Activated B cell treated with CpG ODN at 0.5 μM for 24 hours (primary cell): Measurements from ENCODE around the gene IREB2. TPM values are rescaled to one million over a fixed set of nuclear protein-coding genes. Genes with fewer than 3 reads are reported as not detected.
"Not testable (repeated sequence)": the region's sequence is repeated elsewhere in the genome, so short reads cannot be mapped to it uniquely, and the experiment has no call there.

Experiments
- ATAC-seq: fragments of 200-7000 bp; cut with Tn5 transposase; one replicate; pipeline ENCODE4 v1.10.0; 2021; ENCODE audit warnings: low read depth, mild to moderate bottlenecking, moderate library complexity
- CTCF ChIA-PET: fragments of 350-600 bp; sonication (Branson Sonifier 250); formaldehyde crosslinking; loops from one replicate; lab custom pipeline; 2021; ENCODE audit warnings: antibody characterized with exemption; lab: Charles Lee
- POLR2A ChIA-PET: fragments of 350-600 bp; sonication (Branson Sonifier 250); formaldehyde crosslinking; loops from one replicate; lab custom pipeline; 2021; ENCODE audit warnings: antibody characterized with exemption; lab: Charles Lee
- DNase-seq: peaks from one replicate; pipeline ENCODE4 v3.0.0; 2022
- H3K27ac Mint-ChIP-seq: one replicate; pipeline ENCODE4 v1.8.0; 2020; ENCODE audit warnings: mixed read lengths
- H3K27me3 Mint-ChIP-seq: one replicate; pipeline ENCODE4 v1.8.0; 2021; ENCODE audit warnings: mixed read lengths
- H3K36me3 Mint-ChIP-seq: one replicate; pipeline ENCODE4 v1.8.0; 2021; ENCODE audit warnings: low read depth, mixed read lengths
- H3K4me1 Mint-ChIP-seq: one replicate; pipeline ENCODE4 v1.8.0; 2021; ENCODE audit warnings: mixed read lengths
- H3K4me3 Mint-ChIP-seq: one replicate; pipeline ENCODE4 v1.8.0; 2020; ENCODE audit warnings: mild to moderate bottlenecking, mixed read lengths
- H3K9me3 Mint-ChIP-seq: one replicate; pipeline ENCODE4 v1.8.0; 2020; ENCODE audit warnings: mixed read lengths
- intact Hi-C: fragments of 100-400 bp; cut with micrococcal nuclease; formaldehyde crosslinking; loops from one replicate; pipeline ENCODE4 v1.15.1; 2024
- total RNA-seq: library from RNA; stranded (reverse); gene quantifications from 2 replicates; pipeline ENCODE4 v1.2.3, GENCODE V29; 2022
- TF ChIP-seq, protein P1 (sequence below): fragments of 200-600 bp; IDR thresholded peaks from one replicate; pipeline ENCODE4 v1.8.0; 2022; ENCODE audit warnings: antibody characterized with exemption, mild to moderate bottlenecking

The IREB2 gene
- total RNA-seq, 1 donor from 2014 or later: 75.9 TPM

DNA sequence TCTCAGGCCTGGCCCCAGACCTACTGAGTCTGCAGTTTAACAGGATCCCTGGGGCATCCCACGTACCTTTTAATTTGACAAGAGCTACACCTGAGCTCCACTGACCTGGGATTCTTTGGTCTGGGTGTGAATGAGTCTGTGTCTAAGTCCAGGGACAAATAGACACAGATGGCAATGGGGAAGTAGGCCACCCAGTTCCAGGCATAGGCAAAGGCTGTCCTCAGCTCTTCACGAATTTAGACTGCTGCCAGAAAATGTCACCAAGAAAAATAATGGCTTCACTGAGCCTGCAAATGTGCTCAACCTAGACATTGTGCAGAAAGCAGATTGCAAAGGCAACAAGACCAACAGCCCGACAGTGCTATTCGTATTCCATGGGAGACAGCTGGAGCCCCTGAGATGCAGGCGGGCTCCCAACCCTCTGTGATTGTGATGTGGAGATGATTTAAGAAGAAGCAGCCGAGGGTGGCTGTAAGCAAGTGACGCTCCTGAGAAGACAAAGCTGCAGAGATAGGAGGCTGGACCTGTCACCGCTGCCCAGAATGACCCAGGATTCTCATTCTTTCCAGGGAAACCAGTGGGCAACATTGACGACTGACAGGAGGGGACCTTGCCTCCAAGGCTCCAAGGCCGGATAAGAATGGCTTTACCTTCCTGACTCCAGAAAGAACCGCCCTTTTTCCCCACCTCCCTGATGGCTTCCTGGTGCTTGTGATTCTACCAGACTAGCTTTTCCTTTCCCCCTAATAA lies 39.8 kb upstream of the IREB2 start:
- POLR2A ChIA-PET: no interaction called here
- CTCF ChIA-PET: interaction anchor here (1.6 kb wide), 1 partner anchor 23 kb away, joined by 4 read pairs; no protein-coding TSS in a partner anchor
- no peak for ATAC-seq
- intact Hi-C loops: no loop called here
- Mint-ChIP-seq H3K27me3 (peaks cover 3% of the 10 kb centered on the region), H3K27ac (no peak overlapping the region), H3K9me3 (no peaks in the 10 kb centered on the region), H3K4me1 (no peaks in the 10 kb centered on the region), H3K4me3 (no peak overlapping the region), H3K36me3 (no peaks in the 10 kb centered on the region)
- TF ChIP-seq, protein P1, sequence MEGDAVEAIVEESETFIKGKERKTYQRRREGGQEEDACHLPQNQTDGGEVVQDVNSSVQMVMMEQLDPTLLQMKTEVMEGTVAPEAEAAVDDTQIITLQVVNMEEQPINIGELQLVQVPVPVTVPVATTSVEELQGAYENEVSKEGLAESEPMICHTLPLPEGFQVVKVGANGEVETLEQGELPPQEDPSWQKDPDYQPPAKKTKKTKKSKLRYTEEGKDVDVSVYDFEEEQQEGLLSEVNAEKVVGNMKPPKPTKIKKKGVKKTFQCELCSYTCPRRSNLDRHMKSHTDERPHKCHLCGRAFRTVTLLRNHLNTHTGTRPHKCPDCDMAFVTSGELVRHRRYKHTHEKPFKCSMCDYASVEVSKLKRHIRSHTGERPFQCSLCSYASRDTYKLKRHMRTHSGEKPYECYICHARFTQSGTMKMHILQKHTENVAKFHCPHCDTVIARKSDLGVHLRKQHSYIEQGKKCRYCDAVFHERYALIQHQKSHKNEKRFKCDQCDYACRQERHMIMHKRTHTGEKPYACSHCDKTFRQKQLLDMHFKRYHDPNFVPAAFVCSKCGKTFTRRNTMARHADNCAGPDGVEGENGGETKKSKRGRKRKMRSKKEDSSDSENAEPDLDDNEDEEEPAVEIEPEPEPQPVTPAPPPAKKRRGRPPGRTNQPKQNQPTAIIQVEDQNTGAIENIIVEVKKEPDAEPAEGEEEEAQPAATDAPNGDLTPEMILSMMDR: no peak
- DNase-seq: no peak

DNA sequence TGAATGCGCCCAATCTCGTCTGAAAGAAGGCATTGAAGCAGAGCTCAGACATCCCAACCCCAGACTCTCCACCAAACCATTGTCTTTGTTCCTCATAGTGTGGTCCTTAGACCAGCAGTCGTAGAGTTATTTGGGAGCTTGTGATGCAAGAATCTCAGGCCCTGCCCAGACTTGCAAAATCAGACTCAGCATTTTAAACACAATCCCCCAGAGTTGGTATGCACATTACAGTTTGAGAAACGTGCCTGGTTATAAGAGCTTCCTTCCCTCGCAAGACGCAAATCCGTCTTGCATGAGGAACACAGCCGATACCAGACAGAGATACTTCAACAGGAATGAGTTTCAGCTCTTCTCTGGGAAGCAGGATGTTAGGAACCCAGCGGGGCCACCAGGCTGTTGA lies 38.9 kb upstream of the IREB2 start:
- ChIA-PET CTCF (no interaction called here), POLR2A (no interaction called here)
- H3K4me3 Mint-ChIP-seq: no peak overlapping the region
- no peaks in the 10 kb centered on the region for H3K9me3 Mint-ChIP-seq
- H3K4me1 Mint-ChIP-seq: no peaks in the 10 kb centered on the region
- no peak for ATAC-seq
- DNase-seq: no peak
- H3K27me3 Mint-ChIP-seq: peaks cover 3% of the 10 kb centered on the region
- no peaks in the 10 kb centered on the region for H3K36me3 Mint-ChIP-seq
- TF ChIP-seq, protein P1: no peak
- H3K27ac Mint-ChIP-seq: no peak overlapping the region
- intact Hi-C loops: no loop called here

DNA sequence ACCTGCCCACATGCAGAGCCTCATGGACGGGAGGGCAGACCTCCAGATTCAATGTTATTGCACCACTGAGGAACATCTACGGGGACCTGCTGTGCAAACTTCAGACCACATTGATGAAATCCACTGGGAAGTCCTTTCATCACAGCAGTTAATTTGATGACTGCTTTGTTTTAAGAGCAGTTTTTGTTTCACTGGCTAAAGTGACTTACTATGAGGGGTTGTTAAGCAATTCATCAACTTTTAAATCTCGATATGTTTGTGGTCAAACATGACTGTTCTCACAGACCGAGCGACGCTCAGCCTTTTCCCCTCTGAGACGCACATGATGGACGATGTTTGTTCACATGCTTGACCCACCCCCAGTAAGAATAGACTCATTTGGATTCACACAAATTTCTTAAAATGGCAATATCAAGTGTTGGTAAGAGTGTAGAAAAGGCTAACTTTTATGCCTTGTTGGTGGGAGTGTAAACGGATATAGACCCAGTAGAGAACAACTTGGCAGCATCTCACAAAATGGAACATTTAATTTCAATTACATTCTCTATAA lies 35.9 kb upstream of the IREB2 start:
- ATAC-seq: no peak
- ChIA-PET POLR2A (no interaction called here), CTCF (no interaction called here)
- intact Hi-C loops: no loop called here
- H3K4me3 Mint-ChIP-seq: no peak overlapping the region
- DNase-seq: no peak
- H3K27ac Mint-ChIP-seq: no peak overlapping the region
- TF ChIP-seq, protein P1: no peak
- no peaks in the 10 kb centered on the region for H3K9me3 Mint-ChIP-seq
- no peaks in the 10 kb centered on the region for H3K4me1 Mint-ChIP-seq
- peaks cover 6% of the 10 kb centered on the region for H3K27me3 Mint-ChIP-seq
- no peaks in the 10 kb centered on the region for H3K36me3 Mint-ChIP-seq

DNA sequence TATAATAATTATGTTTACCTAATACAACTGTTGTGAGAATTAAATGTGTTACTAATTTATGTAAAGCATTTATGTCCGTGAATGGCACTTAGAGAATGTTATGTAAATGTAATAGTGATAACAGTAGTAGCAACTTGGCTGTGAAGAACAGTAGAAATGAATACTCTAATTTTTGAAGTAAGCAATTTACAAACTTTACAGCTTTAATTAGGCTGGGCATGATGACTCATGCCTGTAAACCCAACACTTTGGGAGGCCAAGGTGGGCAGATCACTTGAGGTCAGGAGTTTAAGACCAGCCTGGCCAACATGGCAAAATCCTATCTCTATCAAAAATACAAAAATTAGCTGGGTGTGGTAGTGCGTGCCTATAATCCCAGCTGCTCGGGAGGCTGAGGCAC lies 33.9 kb upstream of the IREB2 start:
- no peaks in the 10 kb centered on the region for H3K4me1 Mint-ChIP-seq
- H3K4me3 Mint-ChIP-seq: no peak overlapping the region
- CTCF ChIA-PET: no interaction called here
- H3K36me3 Mint-ChIP-seq: no peaks in the 10 kb centered on the region
- DNase-seq: no peak
- peaks cover 6% of the 10 kb centered on the region for H3K27me3 Mint-ChIP-seq
- intact Hi-C loops: no loop called here
- ATAC-seq: no peak
- H3K27ac Mint-ChIP-seq: no peak overlapping the region
- no peaks in the 10 kb centered on the region for H3K9me3 Mint-ChIP-seq
- TF ChIP-seq, protein P1: no peak
- POLR2A ChIA-PET: no interaction called here

DNA sequence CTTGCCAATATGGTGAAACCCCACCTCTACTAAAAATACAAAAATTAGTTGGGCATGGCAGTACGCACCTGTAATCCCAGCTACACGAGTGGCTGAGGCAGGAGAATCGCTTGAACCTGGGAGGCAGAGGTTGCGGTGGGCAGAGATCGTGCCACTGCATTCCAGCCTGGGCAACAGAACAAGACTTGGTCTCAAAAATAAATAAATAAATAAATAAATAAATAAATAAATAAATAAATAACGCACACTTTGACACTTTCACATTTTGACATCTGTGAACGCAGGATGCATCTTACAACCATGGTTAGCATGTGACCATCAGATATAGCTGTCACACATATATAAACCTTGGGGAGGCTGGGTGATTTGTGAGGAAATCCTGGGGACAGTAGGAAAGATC lies 33.2 kb upstream of the IREB2 start:
- POLR2A ChIA-PET, ATAC-seq, H3K4me1 Mint-ChIP-seq, H3K27me3 Mint-ChIP-seq, H3K36me3 Mint-ChIP-seq, CTCF ChIA-PET, H3K9me3 Mint-ChIP-seq, DNase-seq, intact Hi-C loops, H3K27ac Mint-ChIP-seq, H3K4me3 Mint-ChIP-seq: not testable (repeated sequence)
